Measurements from ENCODE around the gene TMEM121B.

TMEM121B gene

DNA sequence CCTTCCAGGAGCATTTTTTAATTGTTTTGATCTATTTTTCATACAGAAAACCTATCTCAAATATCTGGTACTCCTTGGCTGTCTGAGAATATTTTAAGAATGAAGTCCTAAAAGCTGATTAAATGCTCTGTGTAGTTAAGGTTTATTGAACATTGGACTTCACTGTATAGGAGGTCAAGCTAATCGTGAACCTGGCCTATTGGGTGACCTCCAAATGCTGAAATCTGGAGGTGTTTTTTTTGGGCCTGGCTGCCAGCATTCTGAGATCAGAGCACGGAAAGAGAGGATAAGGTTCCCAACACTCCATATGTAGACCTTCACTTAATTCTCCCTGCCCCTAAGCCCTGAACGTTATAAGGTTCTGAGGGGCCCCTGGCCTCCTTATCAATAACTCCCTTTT, 28.1 kb downstream of the TMEM121B start:
- no peak for DNase-seq (ENCODE audit: low spot score)
- TF ChIP-seq, protein P1, sequence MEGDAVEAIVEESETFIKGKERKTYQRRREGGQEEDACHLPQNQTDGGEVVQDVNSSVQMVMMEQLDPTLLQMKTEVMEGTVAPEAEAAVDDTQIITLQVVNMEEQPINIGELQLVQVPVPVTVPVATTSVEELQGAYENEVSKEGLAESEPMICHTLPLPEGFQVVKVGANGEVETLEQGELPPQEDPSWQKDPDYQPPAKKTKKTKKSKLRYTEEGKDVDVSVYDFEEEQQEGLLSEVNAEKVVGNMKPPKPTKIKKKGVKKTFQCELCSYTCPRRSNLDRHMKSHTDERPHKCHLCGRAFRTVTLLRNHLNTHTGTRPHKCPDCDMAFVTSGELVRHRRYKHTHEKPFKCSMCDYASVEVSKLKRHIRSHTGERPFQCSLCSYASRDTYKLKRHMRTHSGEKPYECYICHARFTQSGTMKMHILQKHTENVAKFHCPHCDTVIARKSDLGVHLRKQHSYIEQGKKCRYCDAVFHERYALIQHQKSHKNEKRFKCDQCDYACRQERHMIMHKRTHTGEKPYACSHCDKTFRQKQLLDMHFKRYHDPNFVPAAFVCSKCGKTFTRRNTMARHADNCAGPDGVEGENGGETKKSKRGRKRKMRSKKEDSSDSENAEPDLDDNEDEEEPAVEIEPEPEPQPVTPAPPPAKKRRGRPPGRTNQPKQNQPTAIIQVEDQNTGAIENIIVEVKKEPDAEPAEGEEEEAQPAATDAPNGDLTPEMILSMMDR (IDR thresholded peaks at IDR 0.05) = no peak
- Histone ChIP-seq H3K27ac (no peak overlapping the region), H3K4me3 (no peak overlapping the region)

DNA sequence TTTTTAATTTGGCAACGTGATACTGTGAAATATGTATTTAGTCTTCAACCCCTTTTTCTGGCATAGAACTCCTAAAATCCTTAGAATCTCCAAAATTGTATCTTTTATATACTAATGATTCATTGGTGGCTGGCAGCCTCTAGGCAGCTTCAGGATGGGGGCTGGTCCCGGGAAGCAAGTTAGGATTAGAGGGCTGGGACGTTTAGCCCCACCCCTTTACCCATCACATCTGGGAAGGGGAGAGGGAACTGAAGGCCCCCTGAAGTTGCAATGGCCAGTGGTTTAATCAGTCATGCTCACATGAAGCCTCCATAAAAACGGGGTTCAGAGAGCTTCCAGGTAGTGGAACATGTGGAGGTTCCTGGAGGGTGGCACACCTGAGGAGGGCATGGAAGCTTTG, 29.3 kb downstream of the TMEM121B start:
- H3K27ac ChIP-seq = no peak overlapping the region
- H3K4me3 ChIP-seq = no peak overlapping the region
- DNase-seq (ENCODE audit: low spot score) = no peak
- TF ChIP-seq, protein P1 (IDR thresholded peaks at IDR 0.05) = no peak

DNA sequence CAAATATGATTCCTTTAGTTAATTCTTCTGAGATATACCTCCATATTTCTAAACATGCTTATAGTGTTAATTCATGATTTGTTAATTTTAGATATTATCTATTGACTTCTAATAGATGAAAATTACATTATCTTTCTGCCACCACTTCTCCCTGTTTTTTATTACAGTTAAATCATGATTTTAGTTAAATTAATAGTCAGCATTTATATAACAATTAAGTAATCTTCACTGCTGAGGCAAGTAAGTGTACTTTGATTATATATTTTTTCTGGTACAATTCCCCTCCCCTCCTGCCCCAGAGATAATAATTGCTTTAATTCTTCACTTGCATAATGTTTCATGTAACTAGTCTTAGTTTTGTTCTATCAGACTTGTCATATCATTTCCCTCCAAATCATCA, 30.6 kb downstream of the TMEM121B start:
- no peak overlapping the region for H3K4me3 ChIP-seq
- H3K27ac ChIP-seq = no peak overlapping the region
- no peak for DNase-seq (ENCODE audit: low spot score)
- TF ChIP-seq, protein P1 (IDR thresholded peaks at IDR 0.05) = no peak

DNA sequence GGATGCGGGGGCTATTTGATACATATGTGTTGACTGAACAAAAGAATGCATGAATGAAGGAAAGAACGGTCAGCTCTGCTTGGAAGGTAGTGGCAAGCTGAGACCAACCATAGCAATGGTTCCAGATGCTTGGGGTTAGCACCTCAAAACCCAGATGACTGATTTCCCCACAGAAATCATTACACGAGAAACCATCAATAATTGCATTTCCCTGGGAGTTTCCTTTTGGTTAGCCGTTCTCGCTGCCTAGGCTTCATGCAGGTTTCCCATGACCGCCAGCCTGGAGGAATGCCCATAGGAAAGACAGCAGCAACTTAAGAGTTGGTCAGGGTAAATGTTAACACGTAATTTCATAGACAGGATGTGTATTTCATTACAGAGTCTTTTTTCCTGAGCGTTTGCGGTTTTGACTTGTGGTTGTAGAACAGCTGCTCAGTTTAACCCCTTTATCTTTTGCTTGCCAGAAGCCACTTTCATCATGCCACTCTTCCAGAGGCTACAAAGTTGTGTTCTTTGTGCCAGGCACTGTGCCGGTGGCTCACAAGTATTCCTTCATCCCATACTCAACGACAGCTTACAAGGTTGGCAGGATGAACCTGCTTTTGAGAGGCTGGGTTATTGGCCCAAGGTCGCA, 33.5 kb downstream of the TMEM121B start:
- TF ChIP-seq, protein P1 (IDR thresholded peaks at IDR 0.05) = no peak
- DNase-seq (ENCODE audit: low spot score) = peak; percentile 45
- Histone ChIP-seq H3K4me3 (peak overlapping the region; percentile 17), H3K27ac (no peak overlapping the region)

DNA sequence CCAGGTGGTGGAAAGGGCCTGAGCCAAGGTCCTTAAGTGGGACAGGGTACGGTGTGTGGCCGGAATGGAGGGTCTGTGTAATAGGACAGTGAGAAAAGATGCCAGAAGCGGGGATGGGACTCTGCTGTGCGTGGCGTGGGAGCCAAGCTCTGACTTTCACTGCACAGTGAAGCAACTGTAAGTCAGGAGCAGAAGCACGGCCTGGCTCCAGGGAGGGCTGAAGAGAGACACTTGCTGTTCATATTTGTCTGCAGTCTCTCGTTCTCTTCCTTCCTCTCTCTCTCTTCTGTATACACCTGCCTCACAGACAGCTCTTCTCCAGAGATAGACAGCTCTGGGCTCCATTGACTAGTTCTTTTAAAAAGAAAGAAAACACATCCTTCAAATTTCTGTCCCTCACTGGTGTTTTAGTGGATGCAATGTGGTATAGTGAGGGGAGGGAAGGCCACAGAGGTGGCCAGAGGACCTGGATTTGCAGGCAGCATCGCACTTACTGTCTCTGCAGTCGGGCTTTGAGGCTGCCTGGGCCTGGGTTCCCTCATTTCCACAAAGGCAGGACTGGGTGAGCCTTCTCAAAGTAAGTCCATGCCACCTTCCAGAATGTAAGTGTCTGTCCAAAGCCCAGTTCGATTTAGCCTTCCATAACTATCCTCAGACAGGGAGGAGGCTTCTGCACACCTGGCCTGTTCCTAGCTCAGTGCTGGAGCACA, 34.2 kb downstream of the TMEM121B start:
- TF ChIP-seq, protein P1 (IDR thresholded peaks at IDR 0.05) = no peak
- H3K27ac ChIP-seq = no peak overlapping the region
- DNase-seq (ENCODE audit: low spot score) = peak; percentile 63
- peak overlapping the region; percentile 94 for H3K4me3 ChIP-seq

DNA sequence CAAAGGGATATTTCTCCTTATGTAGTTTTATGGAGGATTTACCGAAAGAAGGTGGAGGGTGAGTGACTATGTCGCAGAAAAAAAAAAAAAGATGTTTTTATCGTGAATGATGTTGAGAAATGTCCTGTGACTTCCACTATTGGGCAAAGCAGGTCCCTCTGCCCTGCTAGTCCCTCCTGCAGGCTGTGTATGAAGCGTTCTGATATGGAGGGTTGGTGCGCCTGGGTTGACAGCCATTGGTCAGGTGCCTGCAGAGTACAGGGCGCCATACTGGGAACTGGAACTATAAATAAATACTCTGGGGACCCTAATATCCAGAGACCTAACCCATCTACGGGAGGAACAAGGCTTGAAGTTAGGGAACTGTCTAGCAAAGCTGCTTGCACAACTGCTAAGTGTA, 34.9 kb downstream of the TMEM121B start:
- Histone ChIP-seq H3K27ac (no peak overlapping the region), H3K4me3 (peak overlapping the region; percentile 94)
- TF ChIP-seq, protein P1 (IDR thresholded peaks at IDR 0.05) = no peak
- DNase-seq (ENCODE audit: low spot score) = peak; percentile 70
